Inferior parietal cortex (tissue), 1 donor: Measurements from ENCODE around the gene SOCS2.
A peak's percentile ranks its signal among the peaks of the same experiment; 100 is the strongest.
"Not testable (repeated sequence)": the region's sequence is repeated elsewhere in the genome, so short reads cannot be mapped to it uniquely, and the experiment has no call there.

Source experiments
- DNase-seq: peaks from one replicate; pipeline ENCODE4 v3.0.0-alpha.2; 2016; ENCODE audit errors: extremely low spot score

The SOCS2 gene

GRCh38 chr12:93571925-93572711, at the start of gene SOCS2:
Gene SOCS2, plus strand, starts transcription at chr12:93572675. Its CDS starts 223 bp downstream, at chr12:93572898.
- no peak for DNase-seq

- no peak for DNase-seq
Observed at GRCh38 chr12:93524386-93525133, 47.9 kb upstream of the SOCS2 start.

GRCh38 chr12:93526786-93527428, 45.6 kb upstream of the SOCS2 start:
- DNase-seq: no peak

GRCh38 chr12:93530358-93530757, 42.1 kb upstream of the SOCS2 start:
- DNase-seq: no peak

GRCh38 chr12:93533310-93533709, 39.2 kb upstream of the SOCS2 start:
- DNase-seq: no peak

- peak; percentile 32 for DNase-seq
Observed at GRCh38 chr12:93536111-93536765, 36.2 kb upstream of the SOCS2 start.

- no peak for DNase-seq
Observed at GRCh38 chr12:93536766-93537488, 35.5 kb upstream of the SOCS2 start.

- no peak for DNase-seq
Observed at GRCh38 chr12:93537769-93538168, 34.7 kb upstream of the SOCS2 start.

GRCh38 chr12:93539821-93540220, 32.7 kb upstream of the SOCS2 start:
- no peak for DNase-seq

GRCh38 chr12:93540466-93540865, 32.0 kb upstream of the SOCS2 start:
- no peak for DNase-seq

- DNase-seq: no peak
Observed at GRCh38 chr12:93541578-93542225, 30.8 kb upstream of the SOCS2 start.

GRCh38 chr12:93547778-93548177, 24.7 kb upstream of the SOCS2 start:
- DNase-seq: no peak

- DNase-seq: no peak
Observed at GRCh38 chr12:93549174-93549573, 23.3 kb upstream of the SOCS2 start.

- DNase-seq: no peak
Observed at GRCh38 chr12:93550748-93551611, 21.5 kb upstream of the SOCS2 start.

GRCh38 chr12:93552427-93552826, 20.0 kb upstream of the SOCS2 start:
- no peak for DNase-seq

- not testable (repeated sequence) for DNase-seq
Observed at GRCh38 chr12:93557879-93558278, 14.6 kb upstream of the SOCS2 start.

- not testable (repeated sequence) for DNase-seq
Observed at GRCh38 chr12:93558685-93559084, 13.8 kb upstream of the SOCS2 start.

- no peak for DNase-seq
Observed at GRCh38 chr12:93563807-93564538, 8.5 kb upstream of the SOCS2 start.

GRCh38 chr12:93565760-93566159, 6.7 kb upstream of the SOCS2 start:
- DNase-seq: no peak
